Activated T-helper 2 cell treated with anti-CD3 and anti-CD28 coated beads, Interferon-gamma antibody, Interleukin-2, Interleukin-4, amounts not matched to agents 10 μg/mL and 5 μg/mL and 100 μg/mL, durations not matched to agents 14 hours and 24 hours and 36 hours (primary cell): Measurements from ENCODE around the gene FOXP1. TPM values are rescaled to one million over a fixed set of nuclear protein-coding genes. Genes with fewer than 3 reads are reported as not detected.
"Not testable (repeated sequence)": the region's sequence is repeated elsewhere in the genome, so short reads cannot be mapped to it uniquely, and the experiment has no call there.

Source experiments
- DNase-seq: peaks from one replicate; pipeline ENCODE4 v3.0.0; 2021; ENCODE audit warnings: low spot score
- H3K27ac Mint-ChIP-seq: one replicate; pipeline ENCODE4 v1.8.0; 2021; ENCODE audit warnings: mixed read lengths
- H3K27me3 Mint-ChIP-seq: one replicate; pipeline ENCODE4 v1.8.0; 2021; ENCODE audit warnings: low read depth, mixed read lengths
- H3K36me3 Mint-ChIP-seq: one replicate; pipeline ENCODE4 v1.8.0; 2021; ENCODE audit warnings: low read depth, mixed read lengths
- H3K4me1 Mint-ChIP-seq: one replicate; pipeline ENCODE4 v1.8.0; 2021; ENCODE audit warnings: low read depth, mixed read lengths
- H3K4me3 Mint-ChIP-seq: one replicate; pipeline ENCODE4 v1.8.0; 2021; ENCODE audit warnings: low read depth, mild to moderate bottlenecking, moderate library complexity, mixed read lengths
- H3K9me3 Mint-ChIP-seq: one replicate; pipeline ENCODE4 v1.8.0; 2021; ENCODE audit warnings: mixed read lengths
- intact Hi-C: fragments of 100-400 bp; cut with micrococcal nuclease; formaldehyde crosslinking; loops from one replicate; pipeline ENCODE4 v1.15.1; 2023
- total RNA-seq: library from RNA; stranded (reverse); gene quantifications from 2 replicates; pipeline ENCODE4 v1.2.3, GENCODE V29; 2022

Gene FOXP1
- total RNA-seq, 1 donor from 2014 or later: 132 TPM

- H3K9me3 Mint-ChIP-seq: no peaks in the 10 kb centered on the region
- H3K4me1 Mint-ChIP-seq: peaks cover 47% of the 10 kb centered on the region
- DNase-seq: no peak
- peak overlapping the region; percentile 76 for H3K27ac Mint-ChIP-seq
- H3K27me3 Mint-ChIP-seq: no peaks in the 10 kb centered on the region
- peaks cover 84% of the 10 kb centered on the region for H3K36me3 Mint-ChIP-seq
- intact Hi-C loops: no loop called here
- no peak overlapping the region for H3K4me3 Mint-ChIP-seq
These were observed 602.8 kb downstream of the FOXP1 start for GRCh38 chr3:70980646-70981170.

- no peak for DNase-seq
- H3K27ac Mint-ChIP-seq: peak overlapping the region; percentile 76
- intact Hi-C loops: no loop called here
- H3K9me3 Mint-ChIP-seq: no peaks in the 10 kb centered on the region
- peaks cover 87% of the 10 kb centered on the region for H3K36me3 Mint-ChIP-seq
- no peak overlapping the region for H3K4me3 Mint-ChIP-seq
- H3K4me1 Mint-ChIP-seq: peaks cover 47% of the 10 kb centered on the region
- no peaks in the 10 kb centered on the region for H3K27me3 Mint-ChIP-seq
These were observed 603.4 kb downstream of the FOXP1 start for GRCh38 chr3:70979983-70980645.

- intact Hi-C loops: no loop called here
- Mint-ChIP-seq H3K4me1 (peaks cover 33% of the 10 kb centered on the region), H3K9me3 (no peaks in the 10 kb centered on the region), H3K4me3 (no peak overlapping the region), H3K27ac (no peak overlapping the region), H3K36me3 (peaks cover 89% of the 10 kb centered on the region), H3K27me3 (no peaks in the 10 kb centered on the region)
- no peak for DNase-seq
These were observed 605.8 kb downstream of the FOXP1 start for GRCh38 chr3:70977712-70978111.

GRCh38 chr3:70975981-70976380, 607.5 kb downstream of the FOXP1 start:
- peaks cover 90% of the 10 kb centered on the region for H3K36me3 Mint-ChIP-seq
- H3K27ac Mint-ChIP-seq, H3K4me3 Mint-ChIP-seq, H3K9me3 Mint-ChIP-seq, H3K27me3 Mint-ChIP-seq, DNase-seq, intact Hi-C loops: not testable (repeated sequence)
- peaks cover 19% of the 10 kb centered on the region for H3K4me1 Mint-ChIP-seq

- intact Hi-C loops: no loop called here
- DNase-seq: no peak
- no peaks in the 10 kb centered on the region for H3K9me3 Mint-ChIP-seq
- H3K4me1 Mint-ChIP-seq: peaks cover 7% of the 10 kb centered on the region
- no peak overlapping the region for H3K27ac Mint-ChIP-seq
- H3K27me3 Mint-ChIP-seq: no peaks in the 10 kb centered on the region
- H3K4me3 Mint-ChIP-seq: no peak overlapping the region
- H3K36me3 Mint-ChIP-seq: peaks cover 88% of the 10 kb centered on the region
These were observed 608.8 kb downstream of the FOXP1 start for GRCh38 chr3:70974747-70975146.

GRCh38 chr3:70973558-70973957, 610.0 kb downstream of the FOXP1 start:
- no peak overlapping the region for H3K27ac Mint-ChIP-seq
- H3K4me3 Mint-ChIP-seq: no peak overlapping the region
- peaks cover 86% of the 10 kb centered on the region for H3K36me3 Mint-ChIP-seq

GRCh38 chr3:70972855-70973254, 610.7 kb downstream of the FOXP1 start:
- no peak overlapping the region for H3K4me3 Mint-ChIP-seq
- peaks cover 87% of the 10 kb centered on the region for H3K36me3 Mint-ChIP-seq
- no peaks in the 10 kb centered on the region for H3K9me3 Mint-ChIP-seq
- peaks cover 3% of the 10 kb centered on the region for H3K4me1 Mint-ChIP-seq
- H3K27me3 Mint-ChIP-seq: no peaks in the 10 kb centered on the region
- H3K27ac Mint-ChIP-seq: no peak overlapping the region
- no peak for DNase-seq
- intact Hi-C loops: no loop called here

More at GRCh38 chr3:70973558-70973957, 610.0 kb downstream of the FOXP1 start:
- Mint-ChIP-seq H3K27me3 (no peaks in the 10 kb centered on the region), H3K4me1 (peaks cover 3% of the 10 kb centered on the region), H3K9me3 (no peaks in the 10 kb centered on the region)
- intact Hi-C loops: no loop called here
- DNase-seq: no peak

GRCh38 chr3:70970952-70971351, 612.6 kb downstream of the FOXP1 start:
- Mint-ChIP-seq H3K4me3 (no peak overlapping the region), H3K36me3 (peaks cover 87% of the 10 kb centered on the region), H3K27ac (no peak overlapping the region), H3K9me3 (no peaks in the 10 kb centered on the region), H3K4me1 (no peaks in the 10 kb centered on the region), H3K27me3 (no peaks in the 10 kb centered on the region)
- no peak for DNase-seq
- intact Hi-C loops: no loop called here

- Mint-ChIP-seq H3K36me3 (peaks cover 88% of the 10 kb centered on the region), H3K27me3 (no peaks in the 10 kb centered on the region), H3K27ac (peak overlapping the region; percentile 34), H3K4me3 (no peak overlapping the region), H3K4me1 (no peaks in the 10 kb centered on the region), H3K9me3 (no peaks in the 10 kb centered on the region)
- no peak for DNase-seq
- intact Hi-C loops: no loop called here
These were observed 613.4 kb downstream of the FOXP1 start for GRCh38 chr3:70970171-70970570.

GRCh38 chr3:70963431-70964275, 619.9 kb downstream of the FOXP1 start:
- Mint-ChIP-seq H3K36me3 (peaks cover 85% of the 10 kb centered on the region), H3K27me3 (no peaks in the 10 kb centered on the region), H3K27ac (peak overlapping the region; percentile 23), H3K9me3 (no peaks in the 10 kb centered on the region), H3K4me1 (no peaks in the 10 kb centered on the region), H3K4me3 (no peak overlapping the region)
- intact Hi-C loops: no loop called here
- DNase-seq: no peak

GRCh38 chr3:70959506-70960291, 623.8 kb downstream of the FOXP1 start:
- Mint-ChIP-seq H3K9me3 (no peaks in the 10 kb centered on the region), H3K27ac (no peak overlapping the region), H3K4me1 (no peaks in the 10 kb centered on the region), H3K4me3 (no peak overlapping the region), H3K27me3 (no peaks in the 10 kb centered on the region), H3K36me3 (peaks cover 86% of the 10 kb centered on the region)
- no peak for DNase-seq
- intact Hi-C loops: no loop called here

- H3K9me3 Mint-ChIP-seq: no peaks in the 10 kb centered on the region
- H3K27me3 Mint-ChIP-seq: no peaks in the 10 kb centered on the region
- intact Hi-C loops: loop anchor here (5.0 kb wide), 1 partner anchor 400 kb away; no protein-coding TSS in a partner anchor
- H3K4me1 Mint-ChIP-seq: no peaks in the 10 kb centered on the region
- H3K4me3 Mint-ChIP-seq: no peak overlapping the region
- H3K36me3 Mint-ChIP-seq: peaks cover 20% of the 10 kb centered on the region
- no peak overlapping the region for H3K27ac Mint-ChIP-seq
- DNase-seq: no peak
These were observed 631.3 kb downstream of the FOXP1 start for GRCh38 chr3:70952033-70952747.
